Psoas muscle (tissue), 8 donors: ENCODE measurements around the gene SLC8B1. TPM values are rescaled to one million over a fixed set of nuclear protein-coding genes. Genes with fewer than 3 reads are reported as not detected.

Source experiments
- ATAC-seq, 4 donors: fragments of 200-7000 bp; cut with Tn5 transposase; one replicate each; pipeline ENCODE4 v1.9.1; 2020; ENCODE audit warnings: moderate library complexity in 3 of 4, mild to moderate bottlenecking in 2 of 4
- DNase-seq, 2 donors: peaks; one replicate each; pipeline ENCODE4 v3.0.0-alpha.2; 2020
- H3K27ac ChIP-seq: fragments of 200-600 bp; one replicate; pipeline ENCODE4 v1.8.0; 2022
- H3K27me3 ChIP-seq, 3 donors: fragments of 200-600 bp in 1 of 3; one replicate each; pipeline versions ENCODE4 v1.6.1 to v1.8.0; 2013 to 2022; ENCODE audit warnings: low read length in 2 of 3, mild to moderate bottlenecking in 2 of 3, moderate library complexity in 1 of 3; ENCODE audit not compliant: insufficient read depth in 3 of 3
- H3K36me3 ChIP-seq, 2 donors: fragments of 200-600 bp in 1 of 2; one replicate each; pipeline versions ENCODE4 v1.6.1 to v1.8.0; 2013 to 2022; ENCODE audit warnings: low read depth in 1 of 2, mild to moderate bottlenecking in 1 of 2, moderate library complexity in 1 of 2; ENCODE audit not compliant: insufficient read depth in 1 of 2
- H3K4me1 ChIP-seq: fragments of 200-600 bp; one replicate; pipeline ENCODE4 v1.8.0; 2022
- H3K4me3 ChIP-seq: fragments of 200-600 bp; one replicate; pipeline ENCODE4 v1.8.0; 2022; ENCODE audit warnings: mild to moderate bottlenecking
- H3K9me3 ChIP-seq: fragments of 200-600 bp; one replicate; pipeline ENCODE4 v1.8.0; 2022
- WGBS, 3 donors: extraction: QIAGEN DNeasy Blood & Tissue Kit; methylation state at CpG; one replicate each; pipeline versions ENCODE4 v1.1.6 to v1.1.7; 2013; 5-methylcytosine and 5-hydroxymethylcytosine counted together
- intact Hi-C, 2 donors: fragments of 100-400 bp; cut with DNase I; formaldehyde crosslinking; loops; one replicate each; pipeline versions ENCODE4 v1.11.0 to v1.14.2; 2022
- polyA plus RNA-seq, 3 donors: library from polyadenylated mRNA; stranded (reverse); fragments of 200-250 nt; gene quantifications; one replicate each; pipeline ENCODE4 v1.2.3, GENCODE V29; 2013
- total RNA-seq, 4 donors: library from RNA; stranded (reverse); fragmentation: NEBNext Ultra II Directional in 2 of 4; extraction: Animal tissue kit (Norgen Biotek cat#: 25700) in 2 of 4; gene quantifications; one replicate each; pipeline versions ENCODE4 v1.2.1 to v1.2.4, GENCODE V29; 2021 to 2023
- TF ChIP-seq, protein P1 (sequence below): fragments of 200-600 bp; IDR thresholded peaks from one replicate; pipeline ENCODE4 v1.8.0; 2022; ENCODE audit warnings: antibody characterized with exemption
- donor health status: healthy with polysubstance abuse.
- donor health status: DM: no; HTN: no; CAD: no; lungs with moderate emphysema.
- donor health status: Bipolar disorder and iron deficiency.
- donor health status: healthy.
- donor health status: DM: yes; HTN: yes; CAD: no.
- donor health status: DM: no; HTN: no; CAD: no.
- donor health status: DM: no; HTN: no; CAD: no.
- donor health status: DM: yes; HTN: yes; CAD: no.

Gene SLC8B1
- total and polyA plus RNA-seq, 7 donors: 5.7 to 10.3 (median 9.2) TPM

DNA sequence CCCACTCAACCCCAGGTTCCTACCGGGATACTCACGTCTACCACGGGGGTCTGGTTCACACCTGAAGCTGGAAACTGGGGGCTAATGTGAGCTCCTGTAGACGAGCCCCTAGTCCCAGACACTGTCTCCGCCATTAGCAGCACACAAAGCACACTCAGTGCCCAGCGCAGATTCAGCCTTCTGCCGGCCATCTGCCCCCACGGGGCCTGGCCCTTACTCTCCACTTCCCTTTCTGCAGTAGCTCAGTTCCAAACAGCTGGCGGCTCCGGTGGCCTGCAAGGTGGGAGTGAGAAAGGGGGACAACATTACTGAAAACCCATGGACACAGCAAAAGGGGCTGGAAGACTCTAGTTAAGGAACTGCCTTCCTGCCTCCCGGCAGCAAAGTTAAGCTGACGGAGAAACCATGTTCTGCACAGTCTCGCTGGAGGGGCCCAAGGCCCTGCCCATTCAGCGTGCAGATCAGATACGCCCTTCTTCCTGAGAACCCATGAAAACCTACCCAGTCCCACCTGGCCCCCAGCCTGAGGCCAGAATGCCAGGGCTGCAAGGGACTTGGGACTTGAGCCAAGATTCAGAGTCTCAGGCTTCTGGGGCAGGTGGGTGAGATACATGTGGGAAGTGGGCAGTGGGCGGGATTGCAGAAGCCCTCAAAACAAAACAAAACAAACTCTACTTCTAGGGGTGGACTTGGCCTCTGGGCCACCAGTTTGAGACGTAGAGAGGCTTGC is 2.1 kb downstream of the SLC8B1 start:
- Histone ChIP-seq H3K4me3 (peak overlapping the region; percentile 88), H3K27ac (peak overlapping the region; percentile 78), H3K27me3 (no peaks in the 10 kb centered on the region), H3K36me3 (peaks cover 0 to 40% of the 10 kb centered on the region in 2 donors), H3K9me3 (no peaks in the 10 kb centered on the region), H3K4me1 (peaks cover 22% of the 10 kb centered on the region)
- intact Hi-C loops: loop anchor here in 1 of 2 donors (5.0 kb wide), 1 partner anchor 94 kb away; no protein-coding TSS in a partner anchor
- 62 to 73% (median 66%) methylated on average over 17 of the region's 17 CpGs for WGBS, 3 donors
- ATAC-seq: no peak
- DNase-seq: no peak
- TF ChIP-seq, protein P1, sequence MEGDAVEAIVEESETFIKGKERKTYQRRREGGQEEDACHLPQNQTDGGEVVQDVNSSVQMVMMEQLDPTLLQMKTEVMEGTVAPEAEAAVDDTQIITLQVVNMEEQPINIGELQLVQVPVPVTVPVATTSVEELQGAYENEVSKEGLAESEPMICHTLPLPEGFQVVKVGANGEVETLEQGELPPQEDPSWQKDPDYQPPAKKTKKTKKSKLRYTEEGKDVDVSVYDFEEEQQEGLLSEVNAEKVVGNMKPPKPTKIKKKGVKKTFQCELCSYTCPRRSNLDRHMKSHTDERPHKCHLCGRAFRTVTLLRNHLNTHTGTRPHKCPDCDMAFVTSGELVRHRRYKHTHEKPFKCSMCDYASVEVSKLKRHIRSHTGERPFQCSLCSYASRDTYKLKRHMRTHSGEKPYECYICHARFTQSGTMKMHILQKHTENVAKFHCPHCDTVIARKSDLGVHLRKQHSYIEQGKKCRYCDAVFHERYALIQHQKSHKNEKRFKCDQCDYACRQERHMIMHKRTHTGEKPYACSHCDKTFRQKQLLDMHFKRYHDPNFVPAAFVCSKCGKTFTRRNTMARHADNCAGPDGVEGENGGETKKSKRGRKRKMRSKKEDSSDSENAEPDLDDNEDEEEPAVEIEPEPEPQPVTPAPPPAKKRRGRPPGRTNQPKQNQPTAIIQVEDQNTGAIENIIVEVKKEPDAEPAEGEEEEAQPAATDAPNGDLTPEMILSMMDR: no peak

DNA sequence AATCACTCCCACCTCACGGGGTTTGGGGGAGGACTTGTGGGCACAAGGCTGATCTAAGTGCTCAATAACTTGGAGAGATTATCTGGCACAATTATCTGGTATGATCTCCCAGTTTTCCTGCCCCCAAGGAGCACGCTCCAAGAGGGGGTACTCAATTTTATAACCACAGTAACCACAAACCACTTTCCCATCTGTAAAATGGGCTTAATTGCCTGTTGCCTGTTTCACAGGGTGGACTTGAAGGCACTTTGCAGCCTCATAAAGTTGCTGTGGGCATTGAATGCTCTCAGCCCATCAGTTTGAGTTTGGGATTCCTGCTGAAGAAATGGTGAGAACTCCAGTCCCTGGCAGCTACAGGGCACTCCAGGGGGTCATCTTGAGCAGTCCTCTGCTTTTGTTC is 4.4 kb downstream of the SLC8B1 start:
- no peak overlapping the region for H3K4me3 ChIP-seq
- TF ChIP-seq, protein P1: no peak
- WGBS, 3 donors: 95 to 100% (median 100%) methylated on average over 2 of the region's 2 CpGs

DNA sequence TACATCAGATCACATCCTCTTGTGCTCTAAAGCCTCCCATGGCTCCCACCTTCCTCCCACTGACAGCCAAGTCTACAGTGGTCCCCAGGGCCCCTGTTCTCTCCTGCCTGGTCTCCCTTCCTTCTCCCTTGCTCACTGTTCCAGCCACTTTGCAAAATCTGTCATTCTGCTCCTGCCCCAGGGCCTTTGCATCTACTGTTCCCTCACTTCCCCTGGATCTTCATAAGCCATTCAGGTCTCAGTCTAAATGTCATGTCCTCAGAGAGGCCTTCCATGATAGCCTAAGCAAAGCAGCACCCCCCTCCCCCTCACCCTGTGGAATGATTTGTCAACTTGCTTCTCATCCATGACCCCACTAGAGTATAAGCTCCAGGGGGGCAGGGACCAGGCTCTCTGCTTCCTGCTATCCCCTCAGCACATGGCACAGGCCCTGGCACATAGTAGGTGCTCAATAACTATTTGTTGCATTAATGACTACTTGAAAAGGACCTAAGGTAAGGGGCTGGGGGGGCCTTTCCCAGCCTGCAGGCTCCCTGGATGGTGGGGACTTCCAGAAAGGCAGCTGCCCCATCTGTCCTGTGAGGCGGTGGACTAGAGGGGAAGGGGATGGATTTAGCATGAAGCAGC is 5.0 kb downstream of the SLC8B1 start:
- DNase-seq (no peak), ATAC-seq (no peak)
- intact Hi-C loops: loop anchor here in 1 of 2 donors (5.0 kb wide), 1 partner anchor 97 kb away; no protein-coding TSS in a partner anchor
- TF ChIP-seq, protein P1: no peak
- 86 to 96% (median 89%) methylated on average over 1 of the region's 1 CpG for WGBS, 3 donors
- H3K27ac ChIP-seq: peak overlapping the region; percentile 4
- H3K9me3 ChIP-seq: no peaks in the 10 kb centered on the region
- H3K4me3 ChIP-seq: no peak overlapping the region
- H3K4me1 ChIP-seq: peaks cover 40% of the 10 kb centered on the region
- H3K27me3 ChIP-seq: no peaks in the 10 kb centered on the region
- peaks cover 0 to 40% of the 10 kb centered on the region in 2 donors for H3K36me3 ChIP-seq

More for the DNA sequence above, 4.4 kb downstream of the SLC8B1 start:
- DNase-seq: no peak
- no peak for ATAC-seq
- Histone ChIP-seq H3K4me1 (peaks cover 41% of the 10 kb centered on the region), H3K9me3 (no peaks in the 10 kb centered on the region), H3K27ac (no peak overlapping the region), H3K27me3 (no peaks in the 10 kb centered on the region), H3K36me3 (peaks cover 0 to 40% of the 10 kb centered on the region in 2 donors)
- intact Hi-C loops: loop anchor here in 1 of 2 donors (5.0 kb wide), 1 partner anchor 97 kb away; no protein-coding TSS in a partner anchor

DNA sequence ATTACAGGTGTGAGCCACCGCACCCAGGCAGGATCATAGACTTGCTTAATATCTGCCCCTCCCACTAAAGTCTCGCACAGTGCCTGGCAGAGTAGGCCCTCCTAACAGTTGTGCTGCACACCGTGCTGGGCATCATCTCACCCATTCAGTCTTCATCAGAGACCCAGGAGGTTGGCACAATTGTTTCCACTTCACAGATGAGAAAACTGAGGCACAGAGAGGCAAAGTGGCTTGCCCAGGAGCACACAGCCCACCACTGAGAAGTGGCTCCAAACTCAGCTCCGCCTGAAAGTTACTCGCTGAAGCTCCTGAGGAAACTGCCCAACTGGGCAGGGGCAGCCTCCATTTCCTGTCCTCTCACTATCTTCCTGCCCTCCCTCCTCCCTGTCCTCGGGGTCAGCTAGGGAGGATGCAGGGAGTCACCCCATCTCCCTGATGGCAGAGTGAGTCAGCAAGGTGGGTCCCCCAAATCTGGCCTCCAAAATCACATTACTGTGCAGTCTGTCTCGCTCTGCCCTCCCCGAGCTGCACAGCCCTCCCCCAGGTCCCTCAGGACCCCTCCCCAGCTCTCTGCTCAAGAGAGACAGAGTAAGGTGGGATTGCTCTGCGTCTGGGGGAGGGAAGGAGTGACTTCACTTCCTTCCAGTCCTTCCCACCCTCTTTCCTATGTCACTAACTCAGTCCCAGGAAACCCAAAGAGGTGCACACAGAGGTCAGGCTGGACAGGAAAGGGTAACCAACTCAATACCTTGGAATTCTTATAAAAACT is 5.7 kb downstream of the SLC8B1 start:
- WGBS, 3 donors: 76 to 89% (median 87%) methylated on average over 9 of the region's 9 CpGs
- DNase-seq: peak in 1 of 2 donors; percentile 19
- no peak for ATAC-seq
- no peaks in the 10 kb centered on the region for H3K9me3 ChIP-seq
- H3K4me1 ChIP-seq: peaks cover 38% of the 10 kb centered on the region
- intact Hi-C loops: no loop called here
- peak overlapping the region; percentile 4 for H3K27ac ChIP-seq
- TF ChIP-seq, protein P1: no peak
- no peaks in the 10 kb centered on the region for H3K27me3 ChIP-seq
- no peak overlapping the region for H3K4me3 ChIP-seq
- peaks cover 0 to 40% of the 10 kb centered on the region in 2 donors for H3K36me3 ChIP-seq
